ENCODE data around the gene PLAAT3.
"Not testable (repeated sequence)": the region's sequence is repeated elsewhere in the genome, so short reads cannot be mapped to it uniquely, and the experiment has no call there.

PLAAT3 gene

GRCh38 chr11:63641727-63642126 is 27.5 kb upstream of the PLAAT3 start:
- DNase-seq (ENCODE audit: low read depth), result no peak
- no peak overlapping the region for H3K4me3 ChIP-seq (ENCODE audit: low read depth, low read length)
- TF ChIP-seq, protein P1, sequence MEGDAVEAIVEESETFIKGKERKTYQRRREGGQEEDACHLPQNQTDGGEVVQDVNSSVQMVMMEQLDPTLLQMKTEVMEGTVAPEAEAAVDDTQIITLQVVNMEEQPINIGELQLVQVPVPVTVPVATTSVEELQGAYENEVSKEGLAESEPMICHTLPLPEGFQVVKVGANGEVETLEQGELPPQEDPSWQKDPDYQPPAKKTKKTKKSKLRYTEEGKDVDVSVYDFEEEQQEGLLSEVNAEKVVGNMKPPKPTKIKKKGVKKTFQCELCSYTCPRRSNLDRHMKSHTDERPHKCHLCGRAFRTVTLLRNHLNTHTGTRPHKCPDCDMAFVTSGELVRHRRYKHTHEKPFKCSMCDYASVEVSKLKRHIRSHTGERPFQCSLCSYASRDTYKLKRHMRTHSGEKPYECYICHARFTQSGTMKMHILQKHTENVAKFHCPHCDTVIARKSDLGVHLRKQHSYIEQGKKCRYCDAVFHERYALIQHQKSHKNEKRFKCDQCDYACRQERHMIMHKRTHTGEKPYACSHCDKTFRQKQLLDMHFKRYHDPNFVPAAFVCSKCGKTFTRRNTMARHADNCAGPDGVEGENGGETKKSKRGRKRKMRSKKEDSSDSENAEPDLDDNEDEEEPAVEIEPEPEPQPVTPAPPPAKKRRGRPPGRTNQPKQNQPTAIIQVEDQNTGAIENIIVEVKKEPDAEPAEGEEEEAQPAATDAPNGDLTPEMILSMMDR (IDR thresholded peaks at IDR 0.05; ENCODE audit: low read depth, low read length), result no peak
- TF ChIP-seq MYC (IDR thresholded peaks at IDR 0.05; ENCODE audit: low read depth, low read length) (no peak), MAX (IDR thresholded peaks at IDR 0.05; ENCODE audit: low read depth, low read length) (no peak), POLR2A (IDR thresholded peaks at IDR 0.05; ENCODE audit: extremely low read depth, insufficient read length) (no peak)

GRCh38 chr11:63639199-63639832 is 25.1 kb upstream of the PLAAT3 start:
- TF ChIP-seq MYC (IDR thresholded peaks at IDR 0.05; ENCODE audit: low read depth, low read length), result no peak
- TF ChIP-seq POLR2A (IDR thresholded peaks at IDR 0.05; ENCODE audit: extremely low read depth, insufficient read length), result no peak
- no peak for TF ChIP-seq MAX (IDR thresholded peaks at IDR 0.05; ENCODE audit: low read depth, low read length)
- TF ChIP-seq, protein P1 (IDR thresholded peaks at IDR 0.05; ENCODE audit: low read depth, low read length), result no peak
- DNase-seq (ENCODE audit: low read depth), result peak; percentile 29
- H3K4me3 ChIP-seq (ENCODE audit: low read depth, low read length), result no peak overlapping the region

GRCh38 chr11:63638436-63638835 is 24.2 kb upstream of the PLAAT3 start:
- not testable (repeated sequence) for H3K4me3 ChIP-seq (ENCODE audit: low read depth, low read length); DNase-seq (ENCODE audit: low read depth)

DNA sequence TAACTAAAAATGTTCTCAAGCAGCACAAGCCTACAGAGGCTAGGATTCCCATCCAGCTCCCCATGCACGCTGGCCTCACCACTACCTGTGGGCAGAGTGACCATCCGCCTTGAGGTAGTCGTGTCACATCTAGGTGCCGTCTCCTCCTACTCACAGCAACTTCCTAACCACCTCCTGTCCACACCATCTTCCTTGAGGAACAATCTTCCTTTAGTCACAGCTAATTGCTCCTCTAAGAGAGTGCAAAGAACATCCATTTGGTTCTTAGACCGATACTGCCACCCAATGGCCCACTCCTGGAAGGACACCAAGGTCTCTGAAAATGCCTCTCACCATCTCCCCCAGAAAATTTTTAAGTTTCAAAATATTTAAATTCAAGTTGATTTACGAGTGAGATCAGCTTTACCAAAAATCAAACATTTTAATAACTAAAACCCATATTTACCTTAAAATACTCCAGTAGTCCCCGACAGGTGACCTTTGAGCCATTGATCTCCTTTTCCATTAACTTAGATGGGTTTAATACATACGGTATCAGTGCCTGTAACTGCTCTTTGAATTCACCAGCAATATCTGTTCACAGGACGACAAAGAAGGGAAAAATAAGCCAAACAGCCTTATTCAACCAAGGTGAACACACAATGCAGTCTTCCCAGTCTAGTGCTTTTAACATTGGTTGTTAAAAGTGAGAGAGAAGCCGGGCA is 21.7 kb upstream of the PLAAT3 start:
- peak; percentile 76 for DNase-seq (ENCODE audit: low read depth)
- TF ChIP-seq, protein P1 (IDR thresholded peaks at IDR 0.05; ENCODE audit: low read depth, low read length), result peak; percentile 92
- no peak for TF ChIP-seq POLR2A (IDR thresholded peaks at IDR 0.05; ENCODE audit: extremely low read depth, insufficient read length)
- TF ChIP-seq MYC (IDR thresholded peaks at IDR 0.05; ENCODE audit: low read depth, low read length), result no peak
- no peak overlapping the region for H3K4me3 ChIP-seq (ENCODE audit: low read depth, low read length)

DNA sequence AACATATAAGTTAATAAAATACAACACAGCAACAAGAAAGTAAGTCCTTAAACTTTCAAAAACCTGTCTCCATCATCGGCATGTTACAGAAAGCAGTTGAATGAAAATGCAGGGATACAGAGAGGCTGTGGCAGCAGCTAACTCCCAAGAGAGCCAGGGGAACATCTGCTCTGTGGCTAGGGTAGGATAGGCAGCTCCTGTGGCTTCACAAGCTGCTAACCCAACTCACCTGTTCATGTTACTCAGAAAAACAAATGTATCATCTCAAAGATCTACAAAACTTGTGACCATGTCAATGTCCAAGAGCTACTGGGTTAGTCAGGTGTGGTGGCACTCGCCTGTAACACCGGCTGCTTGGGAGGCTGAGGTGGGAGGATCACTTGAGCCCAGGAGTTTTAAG is 15.2 kb upstream of the PLAAT3 start:
- DNase-seq (ENCODE audit: low read depth), result no peak
- H3K4me3 ChIP-seq (ENCODE audit: low read depth, low read length), result no peak overlapping the region
- no peak for TF ChIP-seq POLR2A (IDR thresholded peaks at IDR 0.05; ENCODE audit: extremely low read depth, insufficient read length)
- no peak for TF ChIP-seq MAX (IDR thresholded peaks at IDR 0.05; ENCODE audit: low read depth, low read length)
- TF ChIP-seq, protein P1 (IDR thresholded peaks at IDR 0.05; ENCODE audit: low read depth, low read length), result no peak
- TF ChIP-seq MYC (IDR thresholded peaks at IDR 0.05; ENCODE audit: low read depth, low read length), result no peak

- no peak for DNase-seq (ENCODE audit: low read depth)
- no peak overlapping the region for H3K4me3 ChIP-seq (ENCODE audit: low read depth, low read length)
- TF ChIP-seq MAX (IDR thresholded peaks at IDR 0.05; ENCODE audit: low read depth, low read length), result no peak
- TF ChIP-seq, protein P1 (IDR thresholded peaks at IDR 0.05; ENCODE audit: low read depth, low read length), result no peak
- no peak for TF ChIP-seq POLR2A (IDR thresholded peaks at IDR 0.05; ENCODE audit: extremely low read depth, insufficient read length)
- no peak for TF ChIP-seq MYC (IDR thresholded peaks at IDR 0.05; ENCODE audit: low read depth, low read length)
Observed at GRCh38 chr11:63623513-63624140, 9.4 kb upstream of the PLAAT3 start.
